DND-41 (cell line): ENCODE results near the gene PDE7B.

Experiments
- ATAC-seq: fragments of 200-7000 bp; cut with Tn5 transposase; 3 replicates; pipeline ENCODE4 v1.9.1; 2021; ENCODE audit warnings: low read depth; ENCODE audit not compliant: insufficient read depth
- DNase-seq: peaks from one replicate; pipeline ENCODE4 v3.0.0-alpha.2; 2020
- H2AFZ ChIP-seq: 2 replicates; pipeline ENCODE4 v1.6.0; 2012; ENCODE audit warnings: low read depth, low read length
- H3K27ac ChIP-seq: 2 replicates; pipeline ENCODE4 v1.5.1; 2012; ENCODE audit warnings: low read length, inconsistent platforms
- H3K27me3 ChIP-seq: fragments of 200-600 bp; sonication (generic); 2 replicates; pipeline ENCODE4 v1.6.0; 2012; ENCODE audit warnings: low read length, mild to moderate bottlenecking, inconsistent platforms; ENCODE audit not compliant: insufficient read depth, poor library complexity
- H3K36me3 ChIP-seq: 2 replicates; pipeline ENCODE4 v1.5.1; 2012; ENCODE audit warnings: low read length, inconsistent platforms; ENCODE audit not compliant: insufficient read depth
- H3K4me1 ChIP-seq: 2 replicates; pipeline ENCODE4 v1.5.1; 2012; ENCODE audit warnings: mild to moderate bottlenecking, low read length; ENCODE audit not compliant: insufficient read depth
- H3K4me2 ChIP-seq: 2 replicates; pipeline ENCODE4 v1.6.0; 2012; ENCODE audit warnings: mild to moderate bottlenecking, moderate library complexity, low read length, inconsistent platforms; ENCODE audit not compliant: insufficient read depth
- H3K4me3 ChIP-seq, 2 experiments: fragments of 200-600 bp in 1 of 2; shearing (Covaris generic) in 1 of 2; 2 replicates each; pipeline ENCODE4 v1.5.1; 2012 to 2016; ENCODE audit warnings: inconsistent platforms in 2 of 2, low read length in 2 of 2, mild to moderate bottlenecking in 2 of 2, low read depth in 1 of 2, moderate library complexity in 1 of 2
- H3K79me2 ChIP-seq: 2 replicates; pipeline ENCODE4 v1.6.0; 2012; ENCODE audit warnings: low read length, inconsistent platforms; ENCODE audit not compliant: insufficient read depth
- H3K9ac ChIP-seq: 2 replicates; pipeline ENCODE4 v1.6.0; 2012; ENCODE audit warnings: low read depth, mild to moderate bottlenecking, inconsistent platforms, low read length, moderate library complexity
- H3K9me3 ChIP-seq: 2 replicates; pipeline ENCODE4 v1.5.1; 2012; ENCODE audit warnings: low read length, moderate library complexity, mild to moderate bottlenecking, inconsistent platforms; ENCODE audit not compliant: insufficient read depth, severe bottlenecking
- H4K20me1 ChIP-seq: 2 replicates; pipeline ENCODE4 v1.6.0; 2012; ENCODE audit warnings: low read length; ENCODE audit not compliant: insufficient read depth
- CTCF ChIP-seq: IDR thresholded peaks from 2 replicates; pipeline ENCODE4 v1.5.1; 2012; ENCODE audit warnings: borderline replicate concordance, low read length, moderate library complexity, mild to moderate bottlenecking; ENCODE audit not compliant: poor library complexity, severe bottlenecking; ENCODE audit errors: extremely low read depth
- EZH2 ChIP-seq: IDR thresholded peaks from 3 replicates; pipeline ENCODE4 v1.6.1; 2012; ENCODE audit warnings: borderline replicate concordance, low read depth, mild to moderate bottlenecking, moderate library complexity, low read length, inconsistent platforms; ENCODE audit not compliant: severe bottlenecking

The PDE7B gene

GRCh38 chr6:136036071-136036380 lies 184.5 kb downstream of the PDE7B start:
- DNase-seq (no peak), ATAC-seq (no peak)
- Histone ChIP-seq H3K4me1 (no peaks in the 10 kb centered on the region), H3K4me2 (no peak overlapping the region), H3K27ac (no peak overlapping the region), H3K4me3 (no peak overlapping the region), H4K20me1 (no peaks in the 10 kb centered on the region), H3K9ac (no peak overlapping the region), H3K9me3 (no peaks in the 10 kb centered on the region), H3K27me3 (peaks cover 19% of the 10 kb centered on the region), H2AFZ (no peak overlapping the region), H3K36me3 (no peaks in the 10 kb centered on the region), H3K79me2 (no peaks in the 10 kb centered on the region)
- TF ChIP-seq EZH2 (no peak), CTCF (no peak)

- DNase-seq (no peak), ATAC-seq (no peak)
- no peak overlapping the region for H3K4me2 ChIP-seq
- no peaks in the 10 kb centered on the region for H3K4me1 ChIP-seq
- no peaks in the 10 kb centered on the region for H3K79me2 ChIP-seq
- H3K36me3 ChIP-seq, result no peaks in the 10 kb centered on the region
- no peaks in the 10 kb centered on the region for H4K20me1 ChIP-seq
- H3K27ac ChIP-seq, result no peak overlapping the region
- no peak overlapping the region for H3K4me3 ChIP-seq
- H2AFZ ChIP-seq, result no peak overlapping the region
- no peaks in the 10 kb centered on the region for H3K9me3 ChIP-seq
- TF ChIP-seq EZH2, result no peak
- no peak for TF ChIP-seq CTCF
- no peak overlapping the region for H3K9ac ChIP-seq
- H3K27me3 ChIP-seq, result peaks cover 19% of the 10 kb centered on the region
These were observed 185.1 kb downstream of the PDE7B start for GRCh38 chr6:136036601-136037000.

GRCh38 chr6:136037242-136037875 lies 185.9 kb downstream of the PDE7B start:
- ATAC-seq, result no peak
- Histone ChIP-seq H3K4me2 (no peak overlapping the region), H3K9me3 (no peaks in the 10 kb centered on the region), H3K4me3 (no peak overlapping the region), H3K36me3 (no peaks in the 10 kb centered on the region), H3K27ac (no peak overlapping the region), H3K79me2 (no peaks in the 10 kb centered on the region), H3K27me3 (peaks cover 19% of the 10 kb centered on the region), H3K9ac (no peak overlapping the region), H3K4me1 (no peaks in the 10 kb centered on the region), H4K20me1 (no peaks in the 10 kb centered on the region), H2AFZ (no peak overlapping the region)
- TF ChIP-seq EZH2 (no peak), CTCF (no peak)
- DNase-seq, result no peak
